Osteocyte (in vitro differentiated cells): ENCODE results near the gene NPHP3. TPM values are rescaled to one million over a fixed set of nuclear protein-coding genes. Genes with fewer than 3 reads are reported as not detected.

Experiments used
- DNase-seq: peaks from one replicate; pipeline ENCODE4 v3.0.0; 2021; ENCODE audit warnings: mixed read lengths; ENCODE audit not compliant: unreplicated experiment; ENCODE audit errors: extremely low spot score
- H3K27ac Mint-ChIP-seq: one replicate; pipeline ENCODE4 v1.8.0; 2021; ENCODE audit warnings: mild to moderate bottlenecking, mixed read lengths; ENCODE audit not compliant: unreplicated experiment
- H3K27me3 Mint-ChIP-seq: one replicate; pipeline ENCODE4 v1.8.0; 2021; ENCODE audit warnings: mixed read lengths; ENCODE audit not compliant: unreplicated experiment
- H3K36me3 Mint-ChIP-seq: one replicate; pipeline ENCODE4 v1.8.0; 2021; ENCODE audit warnings: mixed read lengths; ENCODE audit not compliant: unreplicated experiment
- H3K4me1 Mint-ChIP-seq: one replicate; pipeline ENCODE4 v1.8.0; 2021; ENCODE audit warnings: mixed read lengths; ENCODE audit not compliant: unreplicated experiment
- H3K4me3 Mint-ChIP-seq: one replicate; pipeline ENCODE4 v1.8.0; 2021; ENCODE audit warnings: mild to moderate bottlenecking, moderate library complexity, mixed read lengths; ENCODE audit not compliant: unreplicated experiment
- H3K9me3 Mint-ChIP-seq: one replicate; pipeline ENCODE4 v1.8.0; 2021; ENCODE audit warnings: mixed read lengths; ENCODE audit not compliant: unreplicated experiment
- total RNA-seq: library from RNA; stranded (reverse); gene quantifications from 2 replicates; pipeline ENCODE4 v1.2.1, GENCODE V29; 2021
- TF ChIP-seq, protein P1 (sequence below): fragments of 200-600 bp; sonication (generic); IDR thresholded peaks from 2 replicates; pipeline ENCODE4 v1.5.0; 2021; ENCODE audit warnings: antibody characterized with exemption, mild to moderate bottlenecking, moderate library complexity

The NPHP3 gene
- total RNA-seq, 1 donor from 2014 or later: 26.4 TPM

DNA sequence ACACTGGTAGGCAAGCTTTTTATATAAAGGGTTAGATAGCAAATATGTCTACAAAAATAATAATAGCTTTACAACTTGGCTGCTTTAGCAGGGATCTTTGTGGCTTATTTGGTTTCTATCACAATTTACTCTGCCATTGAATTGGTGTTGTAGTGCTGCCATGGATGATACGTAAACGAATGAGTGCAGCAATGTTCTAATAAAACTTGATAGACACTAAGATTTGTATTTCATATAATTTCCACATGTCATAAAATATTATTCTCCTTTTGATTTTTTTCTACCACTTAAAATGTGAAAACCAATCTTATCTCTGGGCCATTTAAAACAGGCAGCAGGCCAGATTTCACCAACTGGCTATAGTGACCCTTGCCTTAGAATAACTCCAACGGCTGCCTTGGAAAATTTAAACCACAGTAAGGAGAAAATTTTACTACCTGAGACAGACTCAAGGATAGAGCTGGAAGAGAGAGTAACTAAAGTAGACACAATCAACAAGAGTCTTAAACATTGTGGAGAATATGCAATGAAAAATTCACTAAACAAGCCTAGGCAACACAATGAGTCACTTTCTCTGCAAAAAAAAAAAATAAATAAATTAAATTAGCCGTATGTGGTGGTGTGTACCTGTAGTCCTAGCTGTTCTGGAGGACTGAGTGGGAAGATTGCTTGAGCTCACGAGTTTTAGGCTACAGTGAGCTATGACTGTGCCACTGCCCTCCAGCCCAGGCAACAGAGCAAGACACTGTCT, 8.1 kb downstream of the NPHP3 start:
- no peaks in the 10 kb centered on the region for H3K9me3 Mint-ChIP-seq
- no peak overlapping the region for H3K27ac Mint-ChIP-seq
- peaks cover 45% of the 10 kb centered on the region for H3K36me3 Mint-ChIP-seq
- DNase-seq: no peak
- H3K27me3 Mint-ChIP-seq: no peaks in the 10 kb centered on the region
- peaks cover 9% of the 10 kb centered on the region for H3K4me1 Mint-ChIP-seq
- no peak overlapping the region for H3K4me3 Mint-ChIP-seq
- TF ChIP-seq, protein P1, sequence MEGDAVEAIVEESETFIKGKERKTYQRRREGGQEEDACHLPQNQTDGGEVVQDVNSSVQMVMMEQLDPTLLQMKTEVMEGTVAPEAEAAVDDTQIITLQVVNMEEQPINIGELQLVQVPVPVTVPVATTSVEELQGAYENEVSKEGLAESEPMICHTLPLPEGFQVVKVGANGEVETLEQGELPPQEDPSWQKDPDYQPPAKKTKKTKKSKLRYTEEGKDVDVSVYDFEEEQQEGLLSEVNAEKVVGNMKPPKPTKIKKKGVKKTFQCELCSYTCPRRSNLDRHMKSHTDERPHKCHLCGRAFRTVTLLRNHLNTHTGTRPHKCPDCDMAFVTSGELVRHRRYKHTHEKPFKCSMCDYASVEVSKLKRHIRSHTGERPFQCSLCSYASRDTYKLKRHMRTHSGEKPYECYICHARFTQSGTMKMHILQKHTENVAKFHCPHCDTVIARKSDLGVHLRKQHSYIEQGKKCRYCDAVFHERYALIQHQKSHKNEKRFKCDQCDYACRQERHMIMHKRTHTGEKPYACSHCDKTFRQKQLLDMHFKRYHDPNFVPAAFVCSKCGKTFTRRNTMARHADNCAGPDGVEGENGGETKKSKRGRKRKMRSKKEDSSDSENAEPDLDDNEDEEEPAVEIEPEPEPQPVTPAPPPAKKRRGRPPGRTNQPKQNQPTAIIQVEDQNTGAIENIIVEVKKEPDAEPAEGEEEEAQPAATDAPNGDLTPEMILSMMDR: no peak

DNA sequence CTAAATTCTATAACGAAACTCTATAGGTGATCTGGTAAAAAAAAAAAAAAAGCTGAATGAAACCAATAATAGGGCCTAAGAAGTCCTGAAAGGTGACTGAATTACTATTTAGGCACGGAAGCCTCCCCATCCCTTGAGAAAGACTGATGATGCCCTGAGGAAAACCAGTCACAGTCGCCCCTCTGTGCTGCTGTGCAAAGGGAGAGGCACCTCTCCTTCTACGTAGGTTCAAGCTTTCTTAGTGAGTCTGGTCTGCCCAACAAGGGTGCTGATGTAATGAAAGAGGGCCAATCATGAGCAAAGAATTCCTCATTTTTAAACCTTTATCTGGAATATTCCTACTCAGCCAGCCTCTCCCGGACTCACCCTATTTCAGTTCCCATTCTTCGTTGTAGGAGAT, 11.9 kb downstream of the NPHP3 start:
- no peaks in the 10 kb centered on the region for H3K4me1 Mint-ChIP-seq
- H3K4me3 Mint-ChIP-seq: no peak overlapping the region
- H3K36me3 Mint-ChIP-seq: peaks cover 48% of the 10 kb centered on the region
- no peak for DNase-seq
- no peaks in the 10 kb centered on the region for H3K27me3 Mint-ChIP-seq
- H3K27ac Mint-ChIP-seq: no peak overlapping the region
- TF ChIP-seq, protein P1: no peak
- no peaks in the 10 kb centered on the region for H3K9me3 Mint-ChIP-seq

- no peak overlapping the region for H3K27ac Mint-ChIP-seq
- H3K27me3 Mint-ChIP-seq: no peaks in the 10 kb centered on the region
- H3K9me3 Mint-ChIP-seq: no peaks in the 10 kb centered on the region
- DNase-seq: no peak
- H3K36me3 Mint-ChIP-seq: peaks cover 49% of the 10 kb centered on the region
- no peak overlapping the region for H3K4me3 Mint-ChIP-seq
- no peaks in the 10 kb centered on the region for H3K4me1 Mint-ChIP-seq
- TF ChIP-seq, protein P1: no peak
Measured at GRCh38 chr3:132709761-132710160, 12.4 kb downstream of the NPHP3 start.

DNA sequence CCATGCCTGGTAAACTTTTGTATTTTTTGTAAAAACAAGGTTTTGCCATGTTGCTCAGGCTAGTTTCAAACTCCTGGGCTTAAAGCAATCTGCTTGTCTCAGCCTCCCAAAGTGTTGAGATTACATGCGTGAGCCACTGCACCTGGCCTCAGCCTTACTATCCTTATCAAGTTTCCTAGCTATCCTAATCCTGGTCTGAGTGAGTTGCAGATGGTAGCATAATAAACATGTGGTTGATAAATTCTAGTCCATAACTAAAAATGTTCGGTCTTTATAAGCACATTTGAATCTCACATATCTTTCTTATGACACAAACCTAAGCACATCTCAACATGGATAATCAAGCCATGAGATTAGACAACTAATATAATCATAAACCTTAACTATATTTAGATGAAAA, 18.5 kb downstream of the NPHP3 start:
- no peak overlapping the region for H3K27ac Mint-ChIP-seq
- H3K9me3 Mint-ChIP-seq: no peaks in the 10 kb centered on the region
- DNase-seq: no peak
- no peak overlapping the region for H3K4me3 Mint-ChIP-seq
- TF ChIP-seq, protein P1: no peak
- H3K27me3 Mint-ChIP-seq: no peaks in the 10 kb centered on the region
- H3K4me1 Mint-ChIP-seq: no peaks in the 10 kb centered on the region
- H3K36me3 Mint-ChIP-seq: peaks cover 50% of the 10 kb centered on the region

- Mint-ChIP-seq H3K36me3 (peaks cover 51% of the 10 kb centered on the region), H3K9me3 (no peaks in the 10 kb centered on the region), H3K27me3 (no peaks in the 10 kb centered on the region), H3K4me3 (no peak overlapping the region), H3K27ac (no peak overlapping the region), H3K4me1 (no peaks in the 10 kb centered on the region)
- TF ChIP-seq, protein P1: no peak
- DNase-seq: no peak
Measured at GRCh38 chr3:132695422-132695821, 26.8 kb downstream of the NPHP3 start.
